GM18498 (cell line): ENCODE data around the gene BBS5.
"Not testable (repeated sequence)": the region's sequence is repeated elsewhere in the genome, so short reads cannot be mapped to it uniquely, and the experiment has no call there.

Source experiments
- ATAC-seq: cut with Tn5 transposase; IDR thresholded peaks from one replicate; pipeline ENCODE4 v1.9.1; 2021; ENCODE audit warnings: mild to moderate bottlenecking, moderate library complexity; ENCODE audit not compliant: unreplicated experiment

BBS5 gene

GRCh38 chr2:169539460-169539859 is 60.2 kb downstream of the BBS5 start:
- ATAC-seq: not testable (repeated sequence)

- no peak for ATAC-seq
Measured at GRCh38 chr2:169540146-169540545, 60.9 kb downstream of the BBS5 start.

GRCh38 chr2:169542433-169542832 is 63.1 kb downstream of the BBS5 start:
- no peak for ATAC-seq

- no peak for ATAC-seq
Measured at GRCh38 chr2:169546756-169547155, 67.5 kb downstream of the BBS5 start.
